Measurements from ENCODE around the gene GALNT15.

- TF ChIP-seq CTCF (IDR thresholded peaks at IDR 0.05; ENCODE audit: low read length) (no peak), EZH2 (IDR thresholded peaks at IDR 0.05; ENCODE audit: borderline replicate concordance, low read length) (no peak)
These were observed 30.5 kb upstream of the GALNT15 start for GRCh38 chr3:16143861-16144447.
